GM19099 (cell line): ENCODE data around the gene RABGEF1.

Experiments
- POLR2A ChIP-seq: IDR thresholded peaks from 3 replicates; pipeline ENCODE4 v1.6.1; 2011; ENCODE audit warnings: low read depth; ENCODE audit not compliant: insufficient read length; ENCODE audit errors: extremely low read depth

Gene RABGEF1

GRCh38 chr7:66815951-66816350 is 75.4 kb downstream of the RABGEF1 start:
- no peak for TF ChIP-seq POLR2A

GRCh38 chr7:66824041-66824440 is 83.5 kb downstream of the RABGEF1 start:
- no peak for TF ChIP-seq POLR2A

- no peak for TF ChIP-seq POLR2A
These were observed 86.1 kb downstream of the RABGEF1 start for GRCh38 chr7:66826649-66827048.

- TF ChIP-seq POLR2A = no peak
These were observed 92.2 kb downstream of the RABGEF1 start for GRCh38 chr7:66832531-66833351.

GRCh38 chr7:66837007-66837406 is 96.5 kb downstream of the RABGEF1 start:
- TF ChIP-seq POLR2A = no peak

GRCh38 chr7:66837661-66838060 is 97.1 kb downstream of the RABGEF1 start:
- no peak for TF ChIP-seq POLR2A

- no peak for TF ChIP-seq POLR2A
These were observed 99.3 kb downstream of the RABGEF1 start for GRCh38 chr7:66839814-66840213.

GRCh38 chr7:66840316-66840715 is 99.8 kb downstream of the RABGEF1 start:
- TF ChIP-seq POLR2A = no peak

GRCh38 chr7:66841898-66842297 is 101.4 kb downstream of the RABGEF1 start:
- no peak for TF ChIP-seq POLR2A

- peak; percentile 93 for TF ChIP-seq POLR2A
These were observed 104.2 kb downstream of the RABGEF1 start for GRCh38 chr7:66844552-66845378.

GRCh38 chr7:66845379-66846095 is 105.0 kb downstream of the RABGEF1 start:
- no peak for TF ChIP-seq POLR2A

GRCh38 chr7:66847879-66848790 is 107.6 kb downstream of the RABGEF1 start:
- TF ChIP-seq POLR2A = no peak

- TF ChIP-seq POLR2A = no peak
These were observed 118.8 kb downstream of the RABGEF1 start for GRCh38 chr7:66859339-66859738.
